ENCODE results near the gene GDI2.
"Not testable (repeated sequence)": the region's sequence is repeated elsewhere in the genome, so short reads cannot be mapped to it uniquely, and the experiment has no call there.

The GDI2 gene

DNA sequence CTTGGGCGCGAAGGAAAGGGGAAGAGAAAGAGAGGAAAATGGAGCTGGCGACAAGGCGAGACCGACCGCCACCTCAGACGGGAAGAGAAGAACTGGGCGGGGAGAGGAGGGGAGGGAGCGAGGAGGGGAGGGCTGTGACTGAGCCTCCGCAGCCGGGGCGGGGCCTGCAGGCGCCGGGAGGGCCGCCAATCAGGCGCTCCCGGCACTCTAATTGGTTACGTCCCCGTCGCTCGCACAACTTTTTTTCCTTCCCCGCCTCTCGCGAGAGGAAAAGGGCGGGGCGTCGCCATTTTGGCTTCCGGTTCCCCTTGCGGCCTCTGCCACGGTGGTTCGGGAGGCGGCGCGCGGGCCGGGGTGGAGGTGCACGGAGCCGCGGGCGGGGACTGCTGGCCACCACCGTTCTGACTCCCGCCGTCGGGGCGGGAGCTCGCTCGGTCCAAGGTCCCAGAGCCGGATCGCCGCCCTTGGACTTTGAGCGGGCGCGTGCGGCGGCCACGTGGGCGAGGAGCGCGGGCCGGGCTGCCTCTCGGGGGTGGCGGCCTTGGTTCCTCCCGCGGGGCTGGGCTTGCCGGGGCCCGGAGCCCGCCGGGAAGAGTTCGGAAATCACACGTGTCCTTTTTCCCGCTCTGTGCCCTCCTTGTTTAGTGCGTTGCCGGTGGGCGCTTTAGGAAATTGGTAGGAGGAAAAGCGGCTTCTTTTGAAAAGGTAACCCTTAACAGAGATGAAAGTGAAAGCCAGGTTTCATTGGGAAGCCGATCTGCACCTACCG is at the start of gene GDI2:
Gene GDI2, minus strand, starts transcription at position 94 of the 769 bp plus-strand sequence. CDS start 176 bp downstream, outside the sequence.
- peak; percentile 97 for DNase-seq

DNA sequence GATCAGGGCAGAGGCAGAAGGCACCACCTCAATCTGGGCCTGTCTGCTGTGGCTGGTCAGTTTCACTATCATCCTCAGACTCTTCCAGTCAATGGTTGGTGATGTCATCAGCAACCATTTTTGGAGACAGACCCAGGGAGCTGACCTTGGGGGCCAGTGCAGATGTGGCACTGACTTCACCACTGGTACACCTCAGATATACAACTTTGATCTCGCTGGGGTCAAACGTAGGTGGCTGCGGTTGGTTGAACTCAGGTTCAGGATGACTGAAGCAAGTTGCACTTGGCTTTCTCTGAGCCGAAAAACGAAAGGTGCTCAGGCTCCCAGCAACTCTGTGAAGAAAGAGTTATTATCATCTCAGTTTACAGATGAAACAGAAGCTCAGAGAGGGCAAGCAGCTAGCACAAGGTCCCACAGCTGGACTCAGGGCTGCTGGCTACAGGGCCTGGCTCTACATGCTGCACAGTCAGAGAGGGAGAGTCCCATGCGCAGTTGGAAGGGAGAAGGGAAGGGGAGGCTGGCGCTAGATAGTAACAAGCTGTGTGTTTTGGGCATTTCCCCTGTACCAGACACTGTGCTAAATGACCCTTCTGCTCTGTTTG is 49.2 kb upstream of the GDI2 start:
- DNase-seq: no peak

DNA sequence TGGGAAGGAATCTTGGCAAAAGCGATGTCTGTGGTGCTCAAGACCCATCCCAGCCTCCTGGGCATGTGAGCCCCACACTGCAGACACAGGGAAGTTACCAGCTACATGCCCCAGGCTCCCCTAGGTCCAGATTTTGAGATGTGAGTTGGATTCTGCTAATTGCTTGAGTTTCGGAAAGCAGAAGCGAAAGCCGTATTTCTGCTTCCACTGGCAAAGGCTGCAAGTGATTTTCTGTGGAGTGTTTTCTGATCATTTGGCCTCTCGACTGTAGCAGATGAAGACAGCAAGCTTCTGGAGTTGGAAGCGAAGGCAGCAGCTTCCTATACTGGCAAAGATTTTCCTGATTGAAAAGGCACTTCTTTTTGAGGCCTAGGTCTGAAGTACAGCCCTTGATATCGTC is 46.8 kb upstream of the GDI2 start:
- DNase-seq: no peak

DNA sequence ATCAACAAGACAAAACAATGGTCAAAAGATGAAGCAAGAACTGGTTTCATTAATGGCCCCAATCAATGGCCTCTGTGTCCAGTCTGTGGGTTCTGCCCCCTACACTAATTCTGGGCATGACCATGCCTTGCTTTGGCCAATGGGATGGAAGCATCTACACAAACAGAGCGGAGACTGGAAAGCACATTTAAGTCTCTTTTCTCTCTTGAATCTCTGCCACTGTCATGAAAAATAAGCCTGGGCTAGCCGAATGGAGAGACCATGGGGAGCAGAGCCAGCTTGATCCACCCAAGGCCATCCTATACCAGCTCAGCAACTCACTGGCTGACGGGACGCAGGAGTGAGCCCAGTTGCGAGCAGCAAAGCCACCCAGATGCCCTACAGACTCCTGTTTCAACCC is 45.6 kb upstream of the GDI2 start:
- no peak for DNase-seq

DNA sequence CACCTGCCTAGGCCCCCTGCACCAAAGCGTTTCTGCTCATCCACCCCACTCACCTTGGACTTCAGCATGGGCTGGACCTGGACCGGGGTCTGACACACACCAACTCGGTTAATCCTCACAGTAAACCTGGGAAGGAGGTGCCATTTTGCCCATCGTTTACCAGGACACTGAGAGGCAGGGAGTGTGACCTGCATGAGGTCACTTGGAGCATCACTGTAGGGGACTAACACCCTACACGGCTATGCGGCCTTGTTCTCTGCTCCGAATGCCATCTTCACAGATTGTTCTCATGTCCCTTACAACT is 43.4 kb upstream of the GDI2 start:
- DNase-seq: no peak

DNA sequence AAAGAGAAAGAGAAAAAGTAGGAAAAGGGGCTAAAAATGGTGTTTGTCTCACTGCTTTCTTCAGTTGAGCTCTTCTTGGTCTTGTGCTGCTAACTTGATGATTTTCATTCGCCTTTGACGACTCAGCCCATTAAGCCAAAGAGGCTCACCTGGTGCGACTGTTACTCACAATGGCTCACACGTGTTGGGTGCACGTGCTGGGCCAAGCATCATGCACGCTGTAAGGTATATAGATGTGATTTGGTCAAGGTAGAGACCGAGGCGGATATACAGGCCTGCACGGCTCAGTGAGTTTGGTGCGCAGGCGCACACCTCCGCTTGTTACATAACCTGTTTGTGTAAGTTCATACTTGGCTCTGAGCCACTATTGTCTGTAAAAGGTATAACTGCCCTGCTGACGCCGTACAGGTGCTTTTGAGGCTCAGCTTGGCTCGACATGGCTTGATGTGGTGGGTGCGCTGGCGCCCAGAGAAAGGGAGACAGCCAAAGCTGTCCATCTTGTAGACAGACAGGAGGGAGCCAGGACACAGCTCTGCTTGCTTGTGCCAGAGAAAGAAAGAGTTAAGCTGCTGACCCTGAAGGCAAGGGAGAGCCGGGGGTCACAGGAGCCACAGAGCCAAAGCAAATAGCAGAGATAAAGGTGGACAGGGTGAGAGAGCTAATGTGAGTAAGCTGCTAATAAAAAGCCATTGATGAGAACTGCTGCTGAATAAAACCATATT is 42.9 kb upstream of the GDI2 start:
- no peak for DNase-seq

DNA sequence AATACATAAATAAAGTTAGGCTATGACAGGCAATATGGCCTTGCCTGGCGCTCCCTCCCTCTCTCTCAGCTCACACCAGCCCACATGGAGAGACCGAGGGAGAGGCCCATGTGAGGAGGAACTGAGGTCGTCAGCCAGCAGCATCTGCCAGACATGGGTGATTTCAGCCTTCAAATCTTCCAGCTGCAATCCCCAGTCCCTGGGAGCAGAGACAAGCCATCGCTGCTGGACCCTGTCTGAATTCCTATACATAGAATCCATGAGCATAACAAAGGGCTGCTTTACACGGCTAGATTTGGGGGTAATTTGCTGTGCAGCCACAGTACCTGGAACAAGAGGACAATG is 40.9 kb upstream of the GDI2 start:
- no peak for DNase-seq

DNA sequence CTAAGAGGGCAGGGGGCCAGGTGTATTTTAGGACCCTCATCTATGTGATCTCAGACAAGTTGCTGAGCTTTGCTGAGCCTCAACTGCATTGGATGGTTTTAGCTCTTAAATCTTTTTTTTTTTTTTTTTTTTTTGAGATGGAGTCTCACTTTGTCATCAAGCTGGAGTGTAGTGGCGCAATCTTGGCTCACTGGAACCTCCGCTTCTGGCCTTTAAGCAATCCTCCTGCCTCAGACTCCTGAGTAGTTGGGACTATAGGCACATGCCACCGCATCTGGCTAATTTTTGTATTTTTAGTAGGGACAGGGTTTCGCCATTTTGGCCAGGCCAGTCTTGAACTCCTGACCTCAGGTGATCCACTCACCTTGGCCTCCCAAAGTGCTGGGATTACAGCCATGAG is 33.4 kb upstream of the GDI2 start:
- DNase-seq: not testable (repeated sequence)

DNA sequence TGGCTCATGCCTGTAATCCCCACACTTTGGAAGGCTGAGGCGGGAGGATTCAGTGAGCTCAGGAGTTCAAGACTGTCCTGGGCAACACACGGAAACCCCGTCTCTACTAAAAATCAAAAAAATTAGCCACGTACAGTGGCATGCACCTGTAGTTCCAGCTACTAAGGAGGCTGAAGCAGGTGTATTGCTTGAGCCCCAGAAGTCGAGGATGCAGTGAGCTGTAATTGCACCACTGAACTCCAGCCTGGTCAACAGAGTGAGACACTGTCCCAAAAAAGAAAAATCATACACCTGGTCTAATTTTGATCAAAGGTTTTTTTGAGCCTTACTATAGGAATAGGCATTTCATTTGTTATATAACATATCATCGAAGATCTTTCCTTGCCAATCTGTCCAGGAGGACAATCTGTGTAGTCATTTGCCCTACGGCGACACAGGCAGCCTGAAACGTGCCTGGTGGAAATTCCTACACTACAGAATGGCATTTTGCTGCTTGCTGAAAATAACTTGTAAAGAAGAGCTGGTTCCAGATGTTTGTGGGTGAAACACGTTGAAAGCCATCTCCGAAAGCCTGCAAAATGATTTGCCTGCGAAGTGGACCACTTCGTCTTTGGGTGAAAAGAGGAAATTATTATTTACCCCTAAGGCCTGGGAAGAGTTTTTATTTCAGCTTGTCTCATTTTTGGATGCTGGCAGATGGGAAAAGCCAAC is 31.3 kb upstream of the GDI2 start:
- DNase-seq: no peak

DNA sequence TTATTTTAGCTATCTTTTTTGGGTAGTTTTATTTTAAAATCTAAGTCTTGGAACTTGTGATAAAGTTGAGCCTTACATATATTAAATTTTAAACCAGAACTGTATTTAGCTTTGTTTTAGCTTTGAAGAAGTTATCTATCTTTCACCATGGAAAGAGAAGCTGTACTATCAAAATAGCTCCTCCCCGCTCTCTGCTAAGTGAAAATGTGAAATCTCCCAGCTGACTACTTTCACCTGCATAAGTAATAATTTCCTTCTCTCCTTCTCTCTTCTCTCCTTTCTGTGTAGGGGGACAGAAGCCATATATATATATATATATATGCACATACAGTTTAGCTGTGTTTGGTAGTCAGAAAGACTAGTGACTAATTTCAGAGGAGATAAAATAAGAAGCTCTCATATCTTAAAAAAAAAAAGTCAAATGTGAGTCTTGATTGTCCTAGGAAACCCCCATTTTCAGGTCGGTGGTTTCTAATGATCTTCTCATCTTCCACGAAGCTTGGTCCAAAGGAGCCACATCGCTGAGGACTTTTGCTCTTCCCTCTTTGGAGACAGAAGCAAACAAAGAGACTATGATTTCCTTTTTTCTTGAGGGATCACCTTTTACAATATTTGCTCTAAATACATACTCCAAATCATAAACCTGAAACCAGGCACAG is 30.6 kb upstream of the GDI2 start:
- DNase-seq: no peak

DNA sequence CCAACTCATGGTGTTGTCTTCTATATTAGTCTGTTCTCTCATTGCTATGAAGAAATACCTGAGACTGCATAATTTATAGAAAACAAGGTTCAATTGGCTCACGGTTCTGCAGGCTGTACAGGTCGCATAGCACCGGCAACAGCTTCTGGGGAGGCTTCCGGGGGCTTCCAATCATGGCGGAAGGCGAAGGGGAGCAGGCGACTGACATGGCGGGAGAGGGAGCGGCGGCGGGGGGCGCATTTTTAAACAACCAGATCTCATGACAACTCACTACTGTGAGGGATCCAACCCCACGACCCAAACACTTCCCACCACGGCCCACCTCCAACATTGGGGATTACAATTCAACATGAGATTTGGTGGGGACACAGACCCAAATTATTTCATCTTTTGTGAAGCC is 28.7 kb upstream of the GDI2 start:
- no peak for DNase-seq

DNA sequence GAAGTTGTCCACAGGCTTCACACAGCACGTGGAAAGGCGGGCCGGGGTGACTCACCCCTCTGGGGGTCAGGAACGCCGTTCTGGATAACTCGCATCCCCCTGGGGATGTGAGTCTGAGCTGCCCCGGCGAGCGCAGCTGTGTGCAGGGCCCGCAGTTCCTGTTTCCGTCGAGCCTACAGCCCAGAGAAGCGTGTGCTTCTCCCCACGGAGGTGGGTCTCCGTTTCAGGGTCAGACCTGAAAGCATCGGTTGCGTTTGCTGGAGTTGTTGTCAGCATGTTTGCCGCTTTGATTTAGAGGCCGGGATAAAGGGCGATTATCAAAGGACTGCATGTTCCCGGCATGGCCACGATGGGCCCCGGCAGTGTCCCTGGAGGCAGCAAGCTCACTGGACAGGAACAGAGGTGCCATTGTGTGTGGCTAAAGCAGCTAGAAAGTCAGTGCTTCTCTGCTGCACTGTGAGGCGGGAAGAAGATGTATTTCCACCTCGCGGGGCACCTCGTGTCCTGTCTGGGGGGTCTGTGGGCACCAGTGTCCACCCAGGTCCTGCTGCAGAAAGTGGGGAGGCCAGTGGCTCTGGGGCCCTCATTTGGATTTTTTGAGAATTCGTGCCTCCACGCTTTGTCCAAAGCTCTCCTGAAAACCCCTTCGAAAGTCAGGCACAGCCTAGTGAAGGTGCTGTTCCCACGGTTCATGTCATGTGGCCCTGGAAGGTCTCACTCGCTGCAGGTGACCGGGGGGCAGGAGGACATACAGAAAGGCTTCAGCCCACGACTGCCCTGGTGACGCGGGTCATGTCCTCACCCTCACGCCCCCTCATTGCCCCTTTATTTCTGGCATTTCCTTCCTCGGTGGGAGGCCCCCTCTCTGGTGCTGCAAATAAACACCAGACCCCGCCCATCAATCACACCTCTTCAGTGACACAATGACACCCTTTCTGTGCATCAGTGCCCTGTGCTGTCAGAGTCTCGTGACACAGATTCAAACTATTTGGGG is 27.4 kb upstream of the GDI2 start:
- peak; percentile 11 for DNase-seq

DNA sequence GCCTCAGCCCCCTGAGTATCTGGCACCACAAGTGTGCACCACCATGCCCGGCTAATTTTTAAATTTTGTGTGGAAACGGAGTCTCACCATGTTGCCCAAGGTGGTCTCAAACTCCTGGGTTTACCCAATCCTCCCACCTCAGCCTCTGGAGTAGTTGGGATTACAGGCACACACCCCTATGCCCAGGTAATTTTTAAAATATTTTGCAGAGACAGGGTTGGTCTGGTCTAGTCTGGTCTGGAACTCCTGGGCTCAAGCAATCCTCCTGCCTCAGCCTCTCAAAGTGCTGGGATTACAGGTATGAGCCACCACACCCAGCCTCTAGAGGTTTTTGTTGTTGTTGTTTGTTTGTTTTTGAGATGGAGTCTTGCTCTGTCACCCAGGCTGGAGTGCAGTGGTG is 22.9 kb upstream of the GDI2 start:
- not testable (repeated sequence) for DNase-seq

DNA sequence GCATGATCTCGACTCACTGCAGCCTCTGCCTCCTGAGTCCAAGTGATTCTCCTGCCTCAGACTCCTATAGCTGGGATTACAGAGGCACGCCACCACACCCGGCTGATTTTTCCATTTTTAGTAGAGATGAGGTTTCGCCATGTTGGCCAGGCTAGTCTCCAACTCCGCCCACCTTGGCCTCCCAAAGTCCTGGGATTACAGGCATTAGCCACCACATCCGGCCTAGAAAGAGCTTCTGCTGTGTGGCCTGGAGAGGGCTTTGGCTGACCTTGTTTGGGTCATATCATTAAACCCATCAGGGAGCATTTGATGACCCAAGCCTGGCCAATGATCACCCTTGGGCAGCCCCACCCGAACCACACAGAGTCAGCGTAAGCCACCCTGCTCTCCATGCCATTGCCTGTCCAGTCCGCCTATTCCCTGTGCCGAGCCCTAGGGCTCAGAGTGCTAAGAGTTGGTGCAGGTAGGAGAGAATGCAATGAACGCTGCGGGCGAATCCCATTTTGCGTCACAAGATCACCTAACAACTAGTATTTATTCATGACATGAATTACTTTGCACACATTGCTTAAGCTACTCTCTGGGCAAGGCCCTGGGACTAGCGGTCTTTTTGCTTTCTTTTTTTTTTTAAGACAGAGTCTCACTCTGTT is 22.3 kb upstream of the GDI2 start:
- no peak for DNase-seq

DNA sequence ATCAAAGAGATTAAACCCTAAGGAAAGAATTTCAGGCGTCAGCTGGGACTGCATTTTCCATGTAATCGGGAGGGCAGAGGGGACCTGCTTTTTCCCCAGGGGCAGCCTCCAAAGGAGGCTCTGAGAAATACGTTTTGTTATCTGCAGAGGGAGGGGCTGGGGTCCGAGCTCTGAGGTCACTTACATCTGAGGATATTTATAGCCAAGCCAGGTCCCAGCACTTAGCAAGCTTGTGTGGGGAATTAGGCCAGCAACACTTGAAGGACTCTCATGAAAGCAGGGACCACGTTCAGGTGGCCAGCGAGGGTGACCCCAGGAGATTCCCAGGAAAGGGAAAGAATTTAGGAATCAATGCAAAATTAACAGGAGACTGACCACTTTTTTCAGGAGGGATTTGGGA is 20.6 kb upstream of the GDI2 start:
- DNase-seq: no peak

DNA sequence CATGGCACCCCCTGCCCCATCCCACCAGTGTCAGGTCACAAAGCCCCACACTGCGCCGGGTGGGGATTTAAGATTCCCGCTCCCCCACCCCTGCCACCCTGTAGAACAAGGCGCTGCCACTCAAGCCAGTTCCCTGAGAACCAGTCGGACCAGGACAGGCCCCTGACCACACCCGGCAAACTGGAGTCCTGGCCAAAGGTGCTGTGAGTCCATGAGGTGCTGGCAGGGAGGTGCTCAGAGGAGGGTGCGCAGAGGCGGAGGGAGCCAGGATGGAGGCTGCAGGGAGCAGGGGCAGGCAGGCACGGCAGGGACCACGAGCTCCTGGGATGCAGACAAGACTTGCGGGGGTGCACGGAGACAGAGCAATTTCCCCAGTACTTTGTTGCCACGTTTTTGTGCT is 19.7 kb upstream of the GDI2 start:
- DNase-seq: no peak

DNA sequence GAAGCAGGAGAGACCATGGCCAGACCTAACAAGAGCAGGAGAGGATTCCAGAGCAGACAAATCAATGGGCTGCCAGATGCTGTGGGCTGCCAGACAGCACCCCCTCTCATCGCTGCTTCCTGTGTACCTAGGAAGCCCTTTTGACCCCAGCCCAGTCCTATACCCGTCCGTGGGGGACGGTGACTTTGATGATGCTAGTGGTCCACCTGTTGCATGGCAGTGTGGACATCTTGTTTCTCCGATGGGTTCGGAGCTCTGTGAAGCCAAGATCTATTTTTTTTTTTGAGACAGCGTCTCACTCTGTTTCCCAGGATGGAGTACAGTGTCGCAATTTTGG is 18.2 kb upstream of the GDI2 start:
- no peak for DNase-seq

DNA sequence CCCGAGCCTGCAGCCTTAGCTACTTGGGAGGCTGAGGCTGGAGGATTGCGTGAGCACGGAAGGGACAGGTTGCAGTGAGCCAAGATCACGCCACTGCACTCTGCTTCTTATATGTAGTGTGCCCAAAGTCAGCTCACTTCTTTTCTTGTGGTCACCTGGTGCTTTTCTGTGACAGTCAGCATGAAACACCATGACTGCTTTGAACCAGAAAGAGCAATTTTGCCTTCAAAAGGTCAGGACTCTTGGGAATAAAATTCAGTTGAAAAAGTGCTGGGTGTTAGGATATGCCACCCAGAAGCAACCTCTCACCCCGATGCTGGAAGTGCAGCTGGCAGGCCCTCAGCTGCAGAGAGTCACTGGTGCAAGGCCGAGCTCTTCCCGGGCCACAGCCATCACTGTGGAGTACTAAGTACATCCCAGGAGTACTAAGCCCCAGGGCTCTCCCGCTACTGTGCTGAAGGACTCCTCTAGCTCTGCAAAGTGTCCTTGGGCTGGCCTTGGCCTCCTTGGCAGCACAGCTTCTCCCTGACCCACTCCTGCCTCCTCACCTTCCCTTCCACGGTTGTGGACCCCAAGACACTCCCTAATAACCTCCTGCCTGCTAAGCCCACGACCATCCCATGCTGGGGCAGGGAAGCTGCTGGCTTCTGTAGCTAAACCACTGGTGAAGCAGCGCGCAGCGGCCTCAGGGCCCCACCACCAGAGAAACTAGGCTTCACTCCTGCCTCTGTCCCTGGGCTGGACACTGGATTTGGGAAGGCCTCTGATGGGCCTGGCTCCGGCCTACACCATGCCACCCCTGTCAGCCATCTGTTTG is 17.6 kb upstream of the GDI2 start:
- no peak for DNase-seq

DNA sequence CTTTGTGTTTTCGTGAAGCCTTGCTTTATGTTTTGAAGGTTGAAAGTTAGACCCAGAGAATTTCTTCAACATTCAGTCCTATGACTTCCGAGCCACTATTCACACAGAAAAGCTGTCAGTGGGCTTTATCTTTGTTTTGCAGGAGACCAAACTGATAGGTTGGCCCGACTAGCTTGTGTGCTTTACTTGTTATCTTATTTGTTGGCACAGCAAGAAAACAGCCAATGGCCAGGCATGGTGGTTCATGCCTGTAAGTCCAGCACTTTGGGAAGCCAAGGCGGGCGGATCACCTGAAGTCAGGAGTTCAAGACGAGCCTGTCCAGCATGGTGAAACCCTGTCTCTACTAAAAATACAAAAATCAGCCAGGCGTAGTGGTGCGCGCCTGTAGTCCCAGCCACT is 16.0 kb upstream of the GDI2 start:
- no peak for DNase-seq

DNA sequence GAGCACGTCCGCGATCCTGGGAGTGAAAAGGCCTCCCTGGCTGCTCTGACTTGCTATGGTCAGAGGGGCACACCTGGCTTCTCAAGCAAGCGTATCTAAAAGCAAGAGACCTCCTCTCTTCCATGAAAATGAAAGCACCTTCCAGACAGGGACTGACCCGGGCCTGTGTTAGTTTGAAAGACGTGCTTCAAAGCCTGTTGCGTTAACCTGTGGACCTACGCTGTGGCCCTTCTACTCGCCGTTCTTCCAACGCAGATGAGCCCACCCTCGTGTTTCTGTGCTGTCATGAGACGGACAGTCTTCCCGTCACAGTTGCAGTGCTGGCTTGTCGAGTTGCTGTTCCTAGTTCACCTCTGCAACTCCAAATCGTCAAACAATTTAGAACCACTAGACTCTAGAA is 15.5 kb upstream of the GDI2 start:
- DNase-seq: no peak

DNA sequence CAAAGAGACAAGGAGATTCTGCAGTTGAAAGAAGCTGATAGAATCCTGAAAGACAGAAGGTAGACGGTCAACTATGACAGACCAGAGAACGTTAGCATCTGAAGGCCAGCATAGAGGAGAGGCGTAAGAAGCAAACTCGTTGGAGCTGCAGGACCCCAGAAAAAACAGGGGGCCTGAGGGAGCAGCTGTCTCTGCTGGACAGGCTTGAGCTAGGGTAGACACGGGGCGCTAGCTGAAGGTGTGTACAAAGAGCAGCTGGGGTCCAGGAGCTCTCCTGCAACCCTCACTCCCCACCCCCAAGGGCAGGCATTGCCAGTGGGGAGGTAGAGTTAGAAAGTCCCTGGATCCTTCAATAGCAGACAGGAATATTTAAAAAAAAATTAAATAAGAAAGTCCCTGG is 14.6 kb upstream of the GDI2 start:
- DNase-seq: no peak

Measured in HCEC 1CT (cell line).